GM11168 (cell line): ENCODE data around the gene VTCN1.
"Not testable (repeated sequence)": the region's sequence is repeated elsewhere in the genome, so short reads cannot be mapped to it uniquely, and the experiment has no call there.

Experiments used
- in situ Hi-C: fragments of 300-500 bp; cut with MboI; formaldehyde crosslinking; loops from one replicate; pipeline ENCODE4 v1.12.0; 2022; ENCODE audit warnings: low sequenced_read_pairs; ENCODE audit not compliant: unreplicated experiment

VTCN1 gene

GRCh38 chr1:117135329-117135728, 75.4 kb downstream of the VTCN1 start:
- in situ Hi-C loops = no loop called here

GRCh38 chr1:117130526-117130925, 80.2 kb downstream of the VTCN1 start:
- in situ Hi-C loops = no loop called here

GRCh38 chr1:117128323-117129079, 82.2 kb downstream of the VTCN1 start:
- in situ Hi-C loops = no loop called here

- in situ Hi-C loops = no loop called here
Observed at GRCh38 chr1:117127795-117128194, 82.9 kb downstream of the VTCN1 start.

- in situ Hi-C loops = no loop called here
Observed at GRCh38 chr1:117124661-117125060, 86.1 kb downstream of the VTCN1 start.

GRCh38 chr1:117123274-117123673, 87.5 kb downstream of the VTCN1 start:
- in situ Hi-C loops = no loop called here

GRCh38 chr1:117122330-117123025, 88.2 kb downstream of the VTCN1 start:
- in situ Hi-C loops = no loop called here

- in situ Hi-C loops = no loop called here
Observed at GRCh38 chr1:117121589-117122329, 89.0 kb downstream of the VTCN1 start, which contains the start of gene TRIM45. TSS of gene TRIM45 (minus strand) at chr1:117121749. CDS start at chr1:117121201, 548 bp downstream.

- in situ Hi-C loops = no loop called here
Observed at GRCh38 chr1:117120774-117121588, 89.7 kb downstream of the VTCN1 start.

- in situ Hi-C loops = not testable (repeated sequence)
Observed at GRCh38 chr1:117119144-117119543, 91.6 kb downstream of the VTCN1 start.

GRCh38 chr1:117118137-117118536, 92.6 kb downstream of the VTCN1 start:
- in situ Hi-C loops = no loop called here

- in situ Hi-C loops = no loop called here
Observed at GRCh38 chr1:117117697-117118096, 93.0 kb downstream of the VTCN1 start.

- in situ Hi-C loops = no loop called here
Observed at GRCh38 chr1:117116784-117117130, 94.0 kb downstream of the VTCN1 start.

- in situ Hi-C loops = no loop called here
Observed at GRCh38 chr1:117116090-117116783, 94.5 kb downstream of the VTCN1 start.

GRCh38 chr1:117114877-117115276, 95.8 kb downstream of the VTCN1 start:
- in situ Hi-C loops = no loop called here

GRCh38 chr1:117113199-117113598, 97.5 kb downstream of the VTCN1 start:
- in situ Hi-C loops = no loop called here

- in situ Hi-C loops = no loop called here
Observed at GRCh38 chr1:117112047-117112717, 98.5 kb downstream of the VTCN1 start.

- in situ Hi-C loops = no loop called here
Observed at GRCh38 chr1:117110774-117111173, 100.0 kb downstream of the VTCN1 start.

GRCh38 chr1:117107364-117107763, 103.4 kb downstream of the VTCN1 start:
- in situ Hi-C loops = no loop called here
